ENCODE data around the gene TEAD2. TPM values are rescaled to one million over a fixed set of nuclear protein-coding genes. Genes with fewer than 3 reads are reported as not detected.
A peak's percentile ranks its signal among the peaks of the same experiment; 100 is the strongest.

The TEAD2 gene
- total and polyA plus RNA-seq, 9 of the 15 experiments (the other 6 are each of a cell fraction or from before 2014, with no cell fraction given) = 1.6 to 27.0 (median 13.9) TPM

- peak; percentile 64 for TF ChIP-seq BCOR (IDR thresholded peaks at IDR 0.05)
- TF ChIP-seq ZBTB40 (IDR thresholded peaks at IDR 0.05) = peak; percentile 73
- no peak for TF ChIP-seq ZBTB40 (CRISPR knock-in tag; IDR thresholded peaks at IDR 0.05)
- TF ChIP-seq SRSF9 (IDR thresholded peaks at IDR 0.05; ENCODE audit: borderline replicate concordance, low read depth, low read length) = no peak
- peak; percentile 38; the same call in 1 of the 2 replicates for TF ChIP-seq ZNF263 (CRISPR knock-in tag; IDR thresholded peaks at IDR 0.05; ENCODE audit: borderline replicate concordance)
- 0 out of 4 replicates have a peak, but pooled peaks of 1 of the 2 experiments have one; percentile 47 for TF ChIP-seq HDAC1 (IDR thresholded peaks at IDR 0.05)
- 0 out of 2 replicates have a peak, but pooled peaks have one; percentile 15 for TF ChIP-seq OTX1 (CRISPR knock-in tag; IDR thresholded peaks at IDR 0.05)
- no peak for TF ChIP-seq ZSCAN32 (CRISPR knock-in tag; IDR thresholded peaks at IDR 0.05)
- no peak for TF ChIP-seq NR2C2 (CRISPR knock-in tag; IDR thresholded peaks at IDR 0.05)
- peak; percentile 9; the same call in 1 of the 2 replicates for TF ChIP-seq NR2C2 (tag; IDR thresholded peaks at IDR 0.05)
- TF ChIP-seq TCF7L2 (IDR thresholded peaks at IDR 0.05; ENCODE audit: low read depth, low read length) = no peak
- 0 out of 2 replicates have a peak, but pooled peaks have one; percentile 1 for TF ChIP-seq SMARCA4 (IDR thresholded peaks at IDR 0.05)
Observed at GRCh38 chr19:49364083-49364737, 2.0 kb upstream of the TEAD2 start (continued).

Data from K562 (cell line).